ENCODE measurements around the gene ZNF8.
"Not testable (repeated sequence)": the region's sequence is repeated elsewhere in the genome, so short reads cannot be mapped to it uniquely, and the experiment has no call there.

Gene ZNF8

DNA sequence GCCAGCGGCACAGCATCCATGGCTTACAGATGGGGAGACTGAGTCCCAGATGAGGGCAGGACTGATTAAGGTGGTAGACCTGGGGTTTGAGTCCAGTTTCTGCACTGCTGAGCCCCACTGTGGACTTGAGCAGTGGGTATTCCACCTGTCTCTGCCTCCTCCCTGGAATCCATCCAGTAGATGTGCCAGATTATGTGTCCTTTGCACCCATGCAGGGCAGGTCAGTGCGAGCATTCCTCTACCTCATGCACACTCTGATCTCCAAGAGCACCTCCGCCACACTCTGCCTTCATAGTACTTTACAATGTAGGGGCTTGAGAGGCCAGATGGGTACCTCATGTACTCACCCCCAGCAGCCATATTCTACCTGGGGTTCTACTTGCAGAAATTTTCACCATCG lies 58.1 kb downstream of the ZNF8 start:
- no peak for DNase-seq (ENCODE audit: low spot score)

DNA sequence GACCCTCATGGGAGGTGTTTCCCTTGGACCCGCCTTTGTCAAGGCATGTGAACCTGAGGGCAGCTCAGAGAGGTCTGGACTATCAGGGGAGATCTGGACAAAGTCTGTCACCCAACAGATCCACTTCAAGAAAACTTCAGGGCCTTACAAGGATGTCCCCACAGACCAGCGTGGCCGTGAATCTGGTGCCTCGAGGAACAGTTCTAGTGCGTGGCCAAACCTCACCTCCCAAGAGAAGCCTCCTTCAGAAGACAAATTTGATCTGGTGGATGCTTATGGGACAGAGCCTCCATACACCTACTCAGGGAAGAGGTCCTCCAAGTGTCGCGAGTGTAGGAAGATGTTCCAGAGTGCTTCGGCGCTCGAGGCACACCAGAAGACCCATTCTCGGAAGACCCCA lies 59.6 kb downstream of the ZNF8 start:
- no peak for DNase-seq (ENCODE audit: low spot score)

DNA sequence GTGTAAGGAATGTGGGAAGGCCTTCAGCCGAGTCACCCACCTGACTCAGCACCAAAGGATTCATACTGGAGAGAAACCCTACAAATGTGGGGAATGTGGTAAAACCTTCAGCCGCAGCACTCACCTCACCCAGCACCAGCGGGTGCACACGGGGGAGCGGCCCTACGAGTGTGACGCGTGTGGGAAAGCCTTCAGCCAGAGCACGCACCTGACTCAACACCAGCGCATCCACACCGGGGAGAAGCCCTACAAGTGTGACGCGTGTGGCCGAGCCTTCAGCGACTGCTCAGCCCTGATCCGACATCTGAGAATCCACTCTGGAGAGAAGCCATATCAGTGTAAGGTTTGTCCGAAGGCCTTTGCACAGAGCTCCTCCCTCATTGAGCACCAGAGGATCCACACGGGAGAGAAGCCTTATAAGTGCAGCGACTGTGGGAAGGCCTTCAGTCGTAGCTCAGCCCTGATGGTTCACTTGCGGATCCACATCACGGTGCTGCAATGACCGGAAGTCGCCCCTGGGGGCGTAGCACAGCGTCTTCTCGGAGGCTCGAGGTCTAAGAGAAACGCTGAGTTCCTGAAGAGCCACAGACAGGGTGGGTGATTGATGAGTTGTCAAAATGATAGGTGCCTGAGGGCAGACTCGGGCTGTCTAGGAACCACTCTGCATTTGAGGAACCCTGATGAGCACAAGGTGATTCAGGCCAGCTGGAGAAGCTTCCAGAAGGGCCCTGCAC lies 60.2 kb downstream of the ZNF8 start:
- DNase-seq (ENCODE audit: low spot score): no peak

DNA sequence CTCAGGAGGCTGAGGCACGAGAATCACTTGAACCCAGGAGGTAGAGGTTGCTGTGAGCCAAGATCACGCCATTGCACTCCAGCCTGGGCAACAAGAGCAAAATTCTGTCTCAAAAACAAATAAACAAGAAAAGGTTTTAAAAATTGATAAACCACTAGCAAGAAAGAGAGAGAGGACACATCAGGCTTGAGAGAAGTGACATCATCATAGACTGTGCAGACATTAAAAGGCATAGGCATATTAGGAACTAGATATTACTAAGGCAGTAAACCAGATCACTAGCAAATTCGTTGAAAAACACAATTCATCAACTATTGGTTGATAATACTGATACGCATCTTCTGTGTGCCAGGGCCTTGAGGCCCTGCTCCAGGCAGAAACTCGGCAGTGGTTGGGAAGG lies 66.8 kb downstream of the ZNF8 start:
- DNase-seq (ENCODE audit: low spot score): no peak

DNA sequence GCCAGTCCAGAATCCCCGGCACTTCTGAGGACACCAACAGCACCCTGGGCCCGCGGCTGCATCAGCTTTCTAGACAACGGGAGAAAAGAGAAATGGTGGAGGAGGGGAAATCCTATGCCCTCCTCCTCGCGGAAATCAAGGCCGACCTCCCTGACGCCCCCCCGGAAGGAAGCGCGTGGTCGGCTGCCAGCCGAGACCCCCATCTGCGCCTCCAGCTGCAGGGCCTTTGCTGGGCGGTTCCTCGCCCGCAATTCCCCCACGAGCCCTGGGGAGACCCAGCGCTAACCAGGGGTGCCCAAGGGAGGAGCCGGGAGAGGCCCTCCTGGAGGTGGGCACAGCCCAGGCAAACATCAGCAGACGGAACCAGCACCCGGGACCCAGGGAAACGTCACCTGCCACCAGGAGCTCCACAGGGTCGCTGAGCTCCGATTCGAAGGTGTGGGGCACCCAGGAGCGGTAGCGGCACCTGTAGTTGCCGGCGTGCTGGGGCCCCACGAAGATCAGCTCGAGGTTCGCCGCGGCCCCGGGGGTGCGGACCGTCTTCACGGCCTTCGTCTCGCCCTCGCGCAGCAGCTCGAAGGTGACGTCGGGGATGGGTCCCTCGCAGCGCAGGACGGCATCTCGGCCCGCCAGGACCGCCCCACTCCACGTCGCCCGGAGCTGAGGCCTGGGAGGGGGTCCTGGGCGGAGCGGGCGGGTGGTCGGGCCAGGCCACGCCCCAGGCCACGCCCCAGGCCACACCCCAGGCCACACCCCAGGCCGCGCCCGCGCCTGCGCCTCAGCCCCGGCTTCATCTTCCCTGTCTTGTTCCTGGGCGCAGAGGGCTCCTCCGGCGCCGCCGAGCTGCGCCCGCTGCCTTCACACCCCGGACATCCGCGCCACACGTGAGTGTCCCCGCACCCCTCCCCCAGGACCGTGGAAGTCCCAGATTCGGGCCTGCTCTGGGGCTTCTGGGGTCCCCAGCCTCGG lies 68.5 kb downstream of the ZNF8 start:
- peak; percentile 65 for DNase-seq (ENCODE audit: low spot score)

DNA sequence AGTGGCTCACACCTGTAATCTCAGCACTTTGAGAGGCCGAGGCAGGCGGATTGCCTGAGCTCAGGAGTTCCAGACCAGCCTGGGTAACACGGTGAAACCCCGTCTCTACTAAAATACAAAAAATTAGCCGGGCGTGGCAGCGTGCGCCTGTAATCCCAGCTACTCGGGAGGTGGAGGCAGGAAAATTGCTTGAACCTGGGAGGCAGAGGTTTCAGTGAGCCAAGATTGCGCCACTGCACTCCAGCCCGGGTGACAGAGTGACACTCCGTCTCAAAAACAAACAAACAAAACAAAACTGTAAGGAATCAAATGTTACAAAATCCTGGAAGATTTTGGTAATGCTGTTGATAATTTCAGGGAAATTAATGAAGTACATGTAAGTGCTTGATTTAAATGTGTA lies 69.3 kb downstream of the ZNF8 start:
- not testable (repeated sequence) for DNase-seq (ENCODE audit: low spot score)

DNA sequence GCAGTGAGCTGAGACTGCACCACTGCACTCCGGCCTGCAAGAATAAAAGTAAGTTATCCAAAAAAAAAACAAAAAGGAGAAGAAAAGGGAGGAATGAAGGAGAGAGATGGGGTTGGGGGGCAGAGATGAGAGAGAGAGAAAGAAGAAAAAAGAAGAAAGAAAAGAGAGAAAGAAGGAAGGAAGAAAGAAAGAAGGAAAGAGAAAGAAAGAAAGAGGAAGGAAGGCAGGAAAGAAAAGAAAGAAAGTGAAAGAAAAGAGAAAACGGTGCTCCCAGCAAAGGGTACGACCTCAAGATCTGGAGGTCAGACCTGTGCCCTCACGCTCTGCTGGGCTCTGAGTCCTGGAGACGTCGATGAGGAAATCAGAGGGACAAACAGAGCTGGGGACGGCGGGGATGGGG lies 70.8 kb downstream of the ZNF8 start:
- no peak for DNase-seq (ENCODE audit: low spot score)

DNA sequence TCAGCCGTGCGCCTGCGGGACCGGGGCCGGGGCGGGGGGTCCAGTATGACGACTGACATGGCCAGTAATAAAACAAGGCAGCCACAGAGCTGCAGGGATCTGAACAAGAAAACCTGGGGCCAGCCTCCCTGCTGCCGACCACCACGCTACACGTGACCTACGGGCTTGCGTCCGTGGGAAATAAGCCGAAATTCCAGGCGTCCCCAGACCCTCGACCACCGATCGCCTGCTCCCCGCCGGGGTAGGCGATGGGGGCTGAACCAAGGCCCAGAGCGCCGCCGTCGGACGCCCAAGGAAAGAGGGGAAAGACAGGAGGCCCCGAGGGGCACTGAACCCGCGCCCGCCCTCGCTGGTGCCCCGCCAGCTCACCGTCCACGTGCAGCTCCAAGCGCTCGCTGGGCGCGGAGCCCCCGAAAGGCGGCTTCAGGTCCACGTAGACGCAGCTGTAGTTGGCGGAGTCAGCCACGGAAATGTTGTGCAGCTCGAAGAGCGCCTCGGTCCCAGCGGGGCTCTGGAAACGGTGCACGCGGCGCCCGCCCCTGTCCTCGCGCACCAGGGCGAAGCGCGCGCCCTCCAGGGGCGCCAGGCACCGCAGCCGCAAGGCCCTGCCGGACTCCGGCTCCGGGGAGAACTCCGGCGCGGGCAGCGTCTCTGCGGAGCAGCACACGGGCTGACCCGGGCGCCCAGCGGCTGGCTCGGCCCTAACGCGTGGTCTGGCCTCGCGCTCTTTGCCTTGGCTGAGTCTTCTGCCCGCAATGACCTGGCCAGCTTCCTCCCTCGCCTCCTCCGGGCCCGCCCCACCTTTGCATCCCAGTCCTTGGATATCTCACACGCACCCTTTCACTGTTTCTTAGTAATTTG lies 71.5 kb downstream of the ZNF8 start:
- DNase-seq (ENCODE audit: low spot score): no peak

DNA sequence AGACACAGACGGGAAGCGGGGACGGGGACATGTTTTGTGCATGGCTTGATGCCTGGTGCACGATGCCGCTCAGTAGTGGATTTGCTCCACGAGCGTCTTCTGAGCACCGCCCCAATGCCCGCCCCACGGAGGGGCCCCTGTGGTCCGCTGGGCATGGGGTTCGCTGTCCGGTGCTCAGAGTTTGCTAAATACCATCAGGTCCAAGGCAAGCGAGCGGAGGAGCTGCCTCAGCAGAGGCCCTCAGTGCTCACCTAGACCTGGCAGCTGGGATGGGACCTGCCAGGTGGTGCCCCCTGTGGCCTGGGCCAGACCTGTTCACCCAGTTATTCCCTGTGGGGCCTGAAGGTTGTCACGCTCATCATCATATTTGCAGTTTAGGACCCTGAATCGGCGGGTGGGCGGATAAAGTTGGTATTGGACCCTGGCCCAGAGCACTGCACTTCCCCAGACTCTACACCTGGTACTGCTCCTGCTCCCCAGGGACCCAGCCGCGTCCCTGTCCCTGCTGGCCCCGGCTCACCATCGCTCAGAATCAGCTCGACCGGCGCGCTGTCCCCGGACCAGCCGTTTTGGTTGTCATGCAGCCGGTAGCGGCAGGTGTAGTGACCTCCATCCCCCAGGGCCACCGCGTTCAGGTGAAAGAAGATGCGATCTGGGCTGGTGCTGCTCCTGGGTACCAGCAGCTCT lies 72.3 kb downstream of the ZNF8 start:
- no peak for DNase-seq (ENCODE audit: low spot score)

DNA sequence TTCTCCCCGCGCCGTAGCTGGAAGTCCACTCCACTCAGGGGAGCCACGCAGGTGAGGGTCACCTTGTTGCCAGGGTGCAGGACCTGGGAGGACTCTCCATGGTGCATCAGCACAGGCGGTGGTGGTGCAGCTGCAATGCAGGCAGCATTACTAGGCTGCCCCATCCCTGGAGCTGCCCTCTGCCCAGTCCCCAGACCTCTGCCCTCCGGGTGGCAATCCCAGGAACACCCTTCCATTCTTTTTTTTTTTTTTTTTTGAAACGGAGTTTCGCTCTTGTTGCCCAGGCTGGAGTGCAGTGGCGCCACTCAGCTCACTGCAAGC lies 72.8 kb downstream of the ZNF8 start:
- no peak for DNase-seq (ENCODE audit: low spot score)

DNA sequence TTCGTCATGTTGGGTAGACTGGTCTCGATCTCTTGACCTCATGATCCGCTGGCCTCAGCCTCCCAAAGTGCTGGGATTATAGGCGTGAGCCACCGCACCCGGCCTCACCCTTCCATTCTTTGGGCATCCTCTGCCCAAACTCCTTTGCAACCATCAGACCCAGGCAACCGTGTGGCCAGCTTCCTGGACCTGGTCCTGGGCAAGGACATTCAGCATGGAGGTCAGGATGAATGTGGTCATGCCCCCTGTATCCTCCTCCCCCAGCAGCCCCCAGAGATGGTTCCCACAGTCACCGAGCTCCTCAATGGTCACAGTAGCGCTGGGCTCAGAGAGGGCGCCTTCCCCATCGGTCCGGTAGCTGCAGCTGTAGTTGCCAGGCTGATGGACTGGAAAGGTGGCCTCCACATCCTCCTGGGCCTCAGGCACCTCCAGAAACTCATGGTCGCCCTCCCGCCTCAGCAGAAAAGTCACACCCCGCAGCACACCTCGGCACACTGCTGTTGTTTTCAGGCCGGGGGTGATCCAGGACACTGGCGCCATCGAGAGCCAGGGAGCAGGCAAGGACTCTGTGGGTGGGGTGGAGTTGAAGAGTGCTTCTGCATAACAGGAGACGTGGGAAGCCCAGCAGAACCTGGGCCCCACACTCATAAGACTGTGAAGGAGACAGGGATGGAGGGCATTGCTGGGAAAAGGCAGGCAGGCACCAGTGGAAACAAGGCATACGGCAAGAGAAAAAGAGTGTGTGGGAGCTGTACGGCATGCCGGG lies 73.4 kb downstream of the ZNF8 start:
- no peak for DNase-seq (ENCODE audit: low spot score)
